ENCODE results near the gene ANKS1A. TPM values are rescaled to one million over a fixed set of nuclear protein-coding genes. Genes with fewer than 3 reads are reported as not detected.
"Not testable (repeated sequence)": the region's sequence is repeated elsewhere in the genome, so short reads cannot be mapped to it uniquely, and the experiment has no call there.

ANKS1A gene
- total RNA-seq, 1 experiment from 2014 or later: 28.5 TPM

DNA sequence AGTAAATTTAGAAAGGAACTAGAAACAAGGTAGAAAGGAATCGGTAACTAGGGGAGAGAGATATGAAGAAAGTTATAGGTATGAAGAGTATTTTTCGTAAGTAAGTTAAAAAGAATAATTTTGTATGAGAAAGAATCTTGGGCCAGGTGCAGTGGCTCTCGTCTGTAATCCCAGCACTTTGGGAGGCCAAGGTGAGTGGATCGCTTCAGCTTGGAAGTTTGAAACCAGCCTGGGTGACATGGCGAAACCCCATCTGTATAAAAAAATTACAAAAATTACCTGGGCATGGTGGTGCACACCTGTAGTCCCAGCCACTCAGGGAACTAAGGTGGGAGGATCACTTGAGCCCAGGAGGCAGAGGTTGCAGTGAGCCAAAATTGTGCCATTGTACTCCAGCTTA, 210.1 kb downstream of the ANKS1A start:
- Histone ChIP-seq H3K27me3 (ENCODE audit: insufficient read depth, low read depth) (no peaks in the 10 kb centered on the region), H2AFZ (no peak overlapping the region), H3K79me2 (ENCODE audit: low read depth) (no peaks in the 10 kb centered on the region), H3K9me2 (ENCODE audit: insufficient read depth) (no peaks in the 10 kb centered on the region), H3K4me2 (no peak overlapping the region), H3K9me3 (ENCODE audit: insufficient read depth, low read depth) (no peaks in the 10 kb centered on the region), H3K4me1 (replicated peaks; ENCODE audit: insufficient read depth) (peaks cover 7% of the 10 kb centered on the region; the same call in 1 of the 2 replicates), H3F3A (ENCODE audit: insufficient read depth, low read depth) (peaks cover 8% of the 10 kb centered on the region), H3K36me3 (ENCODE audit: low read depth) (no peaks in the 10 kb centered on the region), H4K20me1 (ENCODE audit: insufficient read depth) (no peaks in the 10 kb centered on the region), H3K4me3 (no peak overlapping the region), H3K27ac (no peak overlapping the region)
- POLR2A ChIA-PET (ENCODE audit: unreplicated experiment): no interaction called here
- TF ChIP-seq, protein P1, sequence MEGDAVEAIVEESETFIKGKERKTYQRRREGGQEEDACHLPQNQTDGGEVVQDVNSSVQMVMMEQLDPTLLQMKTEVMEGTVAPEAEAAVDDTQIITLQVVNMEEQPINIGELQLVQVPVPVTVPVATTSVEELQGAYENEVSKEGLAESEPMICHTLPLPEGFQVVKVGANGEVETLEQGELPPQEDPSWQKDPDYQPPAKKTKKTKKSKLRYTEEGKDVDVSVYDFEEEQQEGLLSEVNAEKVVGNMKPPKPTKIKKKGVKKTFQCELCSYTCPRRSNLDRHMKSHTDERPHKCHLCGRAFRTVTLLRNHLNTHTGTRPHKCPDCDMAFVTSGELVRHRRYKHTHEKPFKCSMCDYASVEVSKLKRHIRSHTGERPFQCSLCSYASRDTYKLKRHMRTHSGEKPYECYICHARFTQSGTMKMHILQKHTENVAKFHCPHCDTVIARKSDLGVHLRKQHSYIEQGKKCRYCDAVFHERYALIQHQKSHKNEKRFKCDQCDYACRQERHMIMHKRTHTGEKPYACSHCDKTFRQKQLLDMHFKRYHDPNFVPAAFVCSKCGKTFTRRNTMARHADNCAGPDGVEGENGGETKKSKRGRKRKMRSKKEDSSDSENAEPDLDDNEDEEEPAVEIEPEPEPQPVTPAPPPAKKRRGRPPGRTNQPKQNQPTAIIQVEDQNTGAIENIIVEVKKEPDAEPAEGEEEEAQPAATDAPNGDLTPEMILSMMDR (conservative IDR thresholded peaks at IDR 0.05): no peak
- no peak for TF ChIP-seq EZH2 (IDR thresholded peaks at IDR 0.05; ENCODE audit: low read depth)
- no peak for DNase-seq
- intact Hi-C loops (cut with micrococcal nuclease; ENCODE audit: unreplicated experiment): no loop called here
- BruUV-seq (replicated peaks): no TSS peak
- CTCF ChIA-PET: no interaction called here

DNA sequence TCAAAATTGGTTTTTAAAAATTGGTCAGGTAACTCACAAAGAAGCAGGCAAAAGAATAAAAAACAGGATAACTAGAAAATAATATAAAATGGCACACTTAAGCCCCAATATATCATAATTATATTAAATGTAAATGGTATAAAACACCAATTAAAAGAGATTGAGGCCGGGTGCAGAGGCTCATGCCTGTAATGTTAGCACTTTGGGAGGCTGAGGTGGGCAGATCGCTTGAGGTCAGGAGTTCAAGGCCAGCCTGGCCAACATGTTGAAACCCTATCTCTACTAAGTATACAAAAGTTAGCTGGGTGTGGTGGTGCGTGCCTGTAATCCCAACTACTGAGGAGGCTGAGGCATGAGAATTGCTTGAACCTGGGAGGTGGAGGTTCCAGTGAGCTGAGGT, 216.0 kb downstream of the ANKS1A start:
- no peak overlapping the region for H3K4me3 ChIP-seq
- no peak for TF ChIP-seq EZH2 (IDR thresholded peaks at IDR 0.05; ENCODE audit: low read depth)
- TF ChIP-seq, protein P1 (conservative IDR thresholded peaks at IDR 0.05): no peak
- H4K20me1 ChIP-seq (ENCODE audit: insufficient read depth): no peaks in the 10 kb centered on the region
- CTCF ChIA-PET: no interaction called here
- H3K4me2 ChIP-seq: no peak overlapping the region
- H3K27ac ChIP-seq: no peak overlapping the region
- no peak overlapping the region for H2AFZ ChIP-seq
- no peaks in the 10 kb centered on the region for H3K36me3 ChIP-seq (ENCODE audit: low read depth)
- POLR2A ChIA-PET (ENCODE audit: unreplicated experiment): no interaction called here
- BruUV-seq (replicated peaks): no TSS peak
- no peaks in the 10 kb centered on the region for H3K9me2 ChIP-seq (ENCODE audit: insufficient read depth)
- no peaks in the 10 kb centered on the region for H3K79me2 ChIP-seq (ENCODE audit: low read depth)
- intact Hi-C loops (cut with micrococcal nuclease; ENCODE audit: unreplicated experiment): no loop called here
- H3K9me3 ChIP-seq (ENCODE audit: insufficient read depth, low read depth): no peaks in the 10 kb centered on the region
- no peaks in the 10 kb centered on the region for H3F3A ChIP-seq (ENCODE audit: insufficient read depth, low read depth)
- no peaks in the 10 kb centered on the region for H3K27me3 ChIP-seq (ENCODE audit: insufficient read depth, low read depth)
- no peak for DNase-seq
- H3K4me1 ChIP-seq (replicated peaks; ENCODE audit: insufficient read depth): peaks cover 12% of the 10 kb centered on the region; the same call in 1 of the 2 replicates

DNA sequence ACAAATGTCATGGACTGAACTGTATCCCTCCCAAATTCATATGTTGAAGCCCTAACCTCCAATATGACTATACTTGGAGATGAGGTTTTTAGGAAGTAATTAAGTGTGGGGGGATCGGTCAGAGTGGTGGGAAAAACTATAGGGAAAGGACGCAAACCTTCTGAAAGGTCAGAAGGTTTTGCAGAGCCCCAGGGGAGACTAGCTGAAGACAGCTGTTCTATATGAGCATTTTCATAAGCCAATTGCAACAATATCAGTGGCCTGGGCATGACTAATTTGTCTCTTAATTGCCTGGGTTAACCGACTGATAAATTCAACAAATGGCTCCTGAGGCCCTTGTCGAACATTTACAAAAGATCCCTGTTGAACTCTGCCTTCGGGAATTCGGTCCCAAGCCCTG, 217.0 kb downstream of the ANKS1A start:
- H3K9me2 ChIP-seq (ENCODE audit: insufficient read depth); H3K79me2 ChIP-seq (ENCODE audit: low read depth); CTCF ChIA-PET; intact Hi-C loops (cut with micrococcal nuclease; ENCODE audit: unreplicated experiment); H3K36me3 ChIP-seq (ENCODE audit: low read depth); H2AFZ ChIP-seq; DNase-seq; H3K4me2 ChIP-seq; H3F3A ChIP-seq (ENCODE audit: insufficient read depth, low read depth); H3K27ac ChIP-seq; BruUV-seq (replicated peaks); H3K27me3 ChIP-seq (ENCODE audit: insufficient read depth, low read depth); H3K9me3 ChIP-seq (ENCODE audit: insufficient read depth, low read depth); POLR2A ChIA-PET (ENCODE audit: unreplicated experiment); H4K20me1 ChIP-seq (ENCODE audit: insufficient read depth); H3K4me3 ChIP-seq: not testable (repeated sequence)
- peaks cover 12% of the 10 kb centered on the region; the same call in 1 of the 2 replicates for H3K4me1 ChIP-seq (replicated peaks; ENCODE audit: insufficient read depth)

DNA sequence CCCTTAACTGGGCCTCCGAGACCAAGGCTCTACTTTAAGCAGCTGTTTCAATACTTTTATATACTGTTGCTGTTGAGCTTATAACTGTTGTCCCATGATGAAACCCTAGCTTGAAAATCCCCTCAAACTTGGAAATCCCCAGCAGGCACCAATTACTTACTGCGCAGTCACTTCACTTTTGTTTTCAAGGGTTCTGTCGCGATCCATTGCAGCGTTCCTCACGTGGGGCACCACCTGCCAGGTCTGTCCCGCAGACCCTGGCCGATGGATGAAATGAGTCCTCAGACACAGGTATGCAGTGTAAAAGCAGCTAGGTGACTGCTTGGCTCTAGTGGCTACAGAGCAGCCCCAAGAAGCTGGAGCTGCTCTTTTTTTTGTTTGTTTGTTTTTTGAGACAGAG, 218.2 kb downstream of the ANKS1A start:
- H3K79me2 ChIP-seq (ENCODE audit: low read depth); H4K20me1 ChIP-seq (ENCODE audit: insufficient read depth); H3K9me3 ChIP-seq (ENCODE audit: insufficient read depth, low read depth); DNase-seq; H3K27me3 ChIP-seq (ENCODE audit: insufficient read depth, low read depth); BruUV-seq (replicated peaks); H3K36me3 ChIP-seq (ENCODE audit: low read depth); H3K4me3 ChIP-seq; H3F3A ChIP-seq (ENCODE audit: insufficient read depth, low read depth); H3K27ac ChIP-seq; intact Hi-C loops (cut with micrococcal nuclease; ENCODE audit: unreplicated experiment); POLR2A ChIA-PET (ENCODE audit: unreplicated experiment); CTCF ChIA-PET; H2AFZ ChIP-seq; H3K9me2 ChIP-seq (ENCODE audit: insufficient read depth): not testable (repeated sequence)
- Histone ChIP-seq H3K4me1 (replicated peaks; ENCODE audit: insufficient read depth) (peaks cover 12% of the 10 kb centered on the region; the same call in 1 of the 2 replicates), H3K4me2 (peak overlapping the region; percentile 23; the same call in 1 of the 2 replicates)

DNA sequence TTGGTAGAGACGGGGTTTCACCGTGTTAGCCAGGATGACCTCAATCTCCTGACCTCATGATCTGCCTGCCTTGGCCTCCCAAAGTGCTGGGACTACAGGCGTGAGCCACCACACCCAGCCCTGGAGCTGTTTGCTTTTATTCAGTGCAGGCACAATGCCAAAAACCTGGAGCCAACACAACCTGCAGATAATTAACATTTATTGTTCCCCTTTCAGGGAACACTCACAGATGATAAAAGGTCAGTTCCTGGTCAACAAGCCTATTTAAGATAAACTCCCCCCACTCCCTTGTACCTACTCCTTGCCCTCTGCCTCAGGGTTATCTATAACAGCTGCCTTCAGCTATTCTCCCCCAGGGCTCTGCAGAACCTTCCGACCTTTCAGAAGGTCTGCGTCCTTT, 218.7 kb downstream of the ANKS1A start:
- H3F3A ChIP-seq (ENCODE audit: insufficient read depth, low read depth); intact Hi-C loops (cut with micrococcal nuclease; ENCODE audit: unreplicated experiment); H3K9me2 ChIP-seq (ENCODE audit: insufficient read depth); H3K79me2 ChIP-seq (ENCODE audit: low read depth); H3K36me3 ChIP-seq (ENCODE audit: low read depth); H4K20me1 ChIP-seq (ENCODE audit: insufficient read depth); H3K9me3 ChIP-seq (ENCODE audit: insufficient read depth, low read depth); POLR2A ChIA-PET (ENCODE audit: unreplicated experiment); H3K27ac ChIP-seq; BruUV-seq (replicated peaks); CTCF ChIA-PET; H2AFZ ChIP-seq; H3K4me3 ChIP-seq; H3K27me3 ChIP-seq (ENCODE audit: insufficient read depth, low read depth): not testable (repeated sequence)
- H3K4me1 ChIP-seq (replicated peaks; ENCODE audit: insufficient read depth): peaks cover 12% of the 10 kb centered on the region; the same call in 1 of the 2 replicates
- peak overlapping the region; percentile 23; the same call in 1 of the 2 replicates for H3K4me2 ChIP-seq
- DNase-seq: peak in 1 of 2 experiments; percentile 39

All from PC-9 (cell line).